HG02885 (cell line): ENCODE results near the gene FOXO6.

Experiments
- ATAC-seq: cut with Tn5 transposase; IDR thresholded peaks from one replicate; pipeline ENCODE4 v1.9.1; 2021; ENCODE audit warnings: mild to moderate bottlenecking; ENCODE audit not compliant: unreplicated experiment, poor library complexity

FOXO6 gene

GRCh38 chr1:41380979-41381691 lies 19.9 kb downstream of the FOXO6 start:
- ATAC-seq: no peak

GRCh38 chr1:41381692-41382479 lies 20.7 kb downstream of the FOXO6 start:
- ATAC-seq: no peak

GRCh38 chr1:41382480-41383090 lies 21.4 kb downstream of the FOXO6 start:
- no peak for ATAC-seq

GRCh38 chr1:41383094-41383852 lies 22.0 kb downstream of the FOXO6 start:
- ATAC-seq: no peak

- no peak for ATAC-seq
Measured at GRCh38 chr1:41384579-41384978, 23.3 kb downstream of the FOXO6 start.

- no peak for ATAC-seq
Measured at GRCh38 chr1:41385398-41386195, 24.4 kb downstream of the FOXO6 start.

GRCh38 chr1:41386196-41386663 lies 25.0 kb downstream of the FOXO6 start:
- ATAC-seq: no peak

- no peak for ATAC-seq
Measured at GRCh38 chr1:41387667-41388091, 26.4 kb downstream of the FOXO6 start.

GRCh38 chr1:41388510-41388909 lies 27.3 kb downstream of the FOXO6 start:
- no peak for ATAC-seq

- ATAC-seq: no peak
Measured at GRCh38 chr1:41389009-41389408, 27.8 kb downstream of the FOXO6 start.

GRCh38 chr1:41390166-41390565 lies 28.9 kb downstream of the FOXO6 start:
- no peak for ATAC-seq

GRCh38 chr1:41390573-41390972 lies 29.3 kb downstream of the FOXO6 start:
- ATAC-seq: no peak

- no peak for ATAC-seq
Measured at GRCh38 chr1:41391834-41392527, 30.7 kb downstream of the FOXO6 start.

GRCh38 chr1:41392528-41392924 lies 31.3 kb downstream of the FOXO6 start:
- no peak for ATAC-seq

- no peak for ATAC-seq
Measured at GRCh38 chr1:41393716-41394368, 32.6 kb downstream of the FOXO6 start.

- no peak for ATAC-seq
Measured at GRCh38 chr1:41394369-41394744, 33.1 kb downstream of the FOXO6 start.

- ATAC-seq: no peak
Measured at GRCh38 chr1:41394959-41395956, 34.0 kb downstream of the FOXO6 start.
